ENCODE data around the gene TNFRSF13B. TPM values are rescaled to one million over a fixed set of nuclear protein-coding genes. Genes with fewer than 3 reads are reported as not detected.
"Not testable (repeated sequence)": the region's sequence is repeated elsewhere in the genome, so short reads cannot be mapped to it uniquely, and the experiment has no call there.

TNFRSF13B gene
- polyA plus RNA-seq, 1 of the 3 experiments (the other 2 are of a cell fraction), result not detected

DNA sequence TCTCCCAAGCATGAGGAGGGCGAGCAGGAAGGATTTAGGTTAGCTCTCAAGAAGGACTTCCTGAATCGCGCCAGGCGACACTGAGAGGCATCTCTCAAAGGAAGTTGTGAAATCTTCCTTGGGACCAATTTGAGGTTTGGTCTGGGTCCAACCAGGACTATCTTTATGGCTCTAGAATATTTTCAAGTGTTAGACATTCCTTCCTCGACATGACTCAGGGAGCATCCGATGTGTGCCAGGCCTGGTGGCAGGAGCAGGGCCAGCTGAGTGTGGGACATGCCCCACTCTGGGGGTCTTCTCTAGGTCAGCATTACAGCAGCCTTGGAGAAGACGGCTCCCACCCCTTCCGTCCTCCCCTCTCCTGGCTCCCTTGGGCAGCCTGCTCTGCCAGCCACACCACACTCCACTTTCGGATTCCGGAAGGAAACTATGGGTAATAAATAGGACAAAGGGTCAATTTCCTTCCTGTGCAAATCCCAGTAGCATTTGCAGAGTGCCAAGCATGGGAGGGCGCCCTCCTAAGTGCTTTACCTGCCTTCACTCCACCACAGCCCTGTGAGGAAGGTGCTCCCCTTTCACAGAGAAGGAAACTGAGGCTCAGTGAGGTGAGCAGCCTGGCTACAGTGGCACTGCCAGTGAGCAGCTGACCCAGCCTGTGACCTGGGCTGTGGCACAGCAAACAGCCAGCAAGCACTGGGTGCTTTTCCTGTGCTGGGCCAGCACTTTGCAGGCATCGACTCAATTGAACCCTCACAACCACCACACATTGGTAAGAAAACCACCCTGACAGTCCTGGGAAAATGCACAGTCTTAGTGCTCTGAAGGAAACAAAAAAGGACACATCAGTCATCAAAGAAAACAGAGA, 39.4 kb upstream of the TNFRSF13B start:
- DNase-seq; H3K4me1 ChIP-seq (ENCODE audit: control insufficient read depth in 1 of 2, insufficient read depth in 2 of 2, low read depth in 1 of 2, low read length in 1 of 2); H2AFZ ChIP-seq (ENCODE audit: low read depth); H3K4me2 ChIP-seq; POLR2A ChIA-PET; H3K9me3 ChIP-seq; H3K36me3 ChIP-seq (replicated peaks in 1 of 2; ENCODE audit: control insufficient read depth in 1 of 2, insufficient read depth in 2 of 2, low read length in 1 of 2); H3K27me3 ChIP-seq (ENCODE audit: insufficient read depth); H3K79me2 ChIP-seq (ENCODE audit: insufficient read depth); H3F3A ChIP-seq (replicated peaks; ENCODE audit: insufficient read depth); H4K20me1 ChIP-seq (ENCODE audit: insufficient read depth); CTCF ChIA-PET; H3K27ac ChIP-seq (ENCODE audit: low read depth in 2 of 2, low read length in 1 of 2); H3K9ac ChIP-seq; H3K4me3 ChIP-seq (ENCODE audit: low read depth in 2 of 2, low read length in 1 of 2); H3K9me2 ChIP-seq: not testable (repeated sequence)
- 7% methylated on average over 5 of the region's 12 CpGs for WGBS (ENCODE audit: low lambda C conversion rate)
- TF ChIP-seq JUND (IDR thresholded peaks at IDR 0.05) (0 out of 2 replicates have a peak, but pooled peaks have one; percentile 15), TCF12 (IDR thresholded peaks at IDR 0.05) (peak; percentile 25; the same call in 1 of the 2 replicates), NFIC (IDR thresholded peaks at IDR 0.05; ENCODE audit: borderline replicate concordance) (peak; percentile 35; the same call in 1 of the 2 replicates)

DNA sequence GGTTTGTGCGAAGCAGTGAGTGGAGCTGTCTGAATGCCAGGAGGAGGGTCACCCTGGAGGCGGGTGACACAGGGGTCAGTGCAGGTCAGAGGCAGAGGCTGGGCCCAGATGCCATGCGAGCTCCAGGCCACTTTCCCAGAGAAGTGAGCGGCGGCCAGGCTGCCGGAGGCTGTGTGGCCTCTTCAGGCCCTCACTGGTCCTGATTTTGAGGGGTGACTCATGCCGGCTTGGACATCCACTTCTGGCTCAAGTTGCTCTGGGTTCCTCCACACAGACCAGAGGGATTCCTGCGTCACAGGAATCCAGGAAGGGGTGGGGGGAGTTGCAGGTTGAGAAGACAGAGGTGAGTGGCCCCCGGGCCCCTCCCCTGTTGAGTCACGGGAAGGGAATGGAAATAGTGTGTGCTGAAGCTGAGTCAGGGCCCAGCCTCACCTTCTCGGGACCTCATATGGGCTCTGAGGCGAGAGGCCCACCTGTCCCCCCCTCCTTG, 38.7 kb upstream of the TNFRSF13B start:
- H2AFZ ChIP-seq (ENCODE audit: low read depth); H3K27me3 ChIP-seq (ENCODE audit: insufficient read depth); H4K20me1 ChIP-seq (ENCODE audit: insufficient read depth); H3K79me2 ChIP-seq (ENCODE audit: insufficient read depth); H3K9ac ChIP-seq; H3K4me1 ChIP-seq (ENCODE audit: control insufficient read depth in 1 of 2, insufficient read depth in 2 of 2, low read depth in 1 of 2, low read length in 1 of 2); H3F3A ChIP-seq (replicated peaks; ENCODE audit: insufficient read depth); CTCF ChIA-PET; DNase-seq; POLR2A ChIA-PET; H3K4me2 ChIP-seq; H3K9me2 ChIP-seq; H3K36me3 ChIP-seq (replicated peaks in 1 of 2; ENCODE audit: control insufficient read depth in 1 of 2, insufficient read depth in 2 of 2, low read length in 1 of 2); H3K27ac ChIP-seq (ENCODE audit: low read depth in 2 of 2, low read length in 1 of 2); H3K9me3 ChIP-seq; H3K4me3 ChIP-seq (ENCODE audit: low read depth in 2 of 2, low read length in 1 of 2): not testable (repeated sequence)
- TF ChIP-seq, protein P1, sequence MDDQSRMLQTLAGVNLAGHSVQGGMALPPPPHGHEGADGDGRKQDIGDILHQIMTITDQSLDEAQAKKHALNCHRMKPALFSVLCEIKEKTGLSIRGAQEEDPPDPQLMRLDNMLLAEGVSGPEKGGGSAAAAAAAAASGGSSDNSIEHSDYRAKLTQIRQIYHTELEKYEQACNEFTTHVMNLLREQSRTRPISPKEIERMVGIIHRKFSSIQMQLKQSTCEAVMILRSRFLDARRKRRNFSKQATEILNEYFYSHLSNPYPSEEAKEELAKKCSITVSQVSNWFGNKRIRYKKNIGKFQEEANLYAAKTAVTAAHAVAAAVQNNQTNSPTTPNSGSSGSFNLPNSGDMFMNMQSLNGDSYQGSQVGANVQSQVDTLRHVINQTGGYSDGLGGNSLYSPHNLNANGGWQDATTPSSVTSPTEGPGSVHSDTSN (IDR thresholded peaks at IDR 0.05), result 0 out of 2 replicates have a peak, but pooled peaks have one; percentile 6
- WGBS (ENCODE audit: low lambda C conversion rate), result 0% methylated on average over 1 of the region's 12 CpGs

DNA sequence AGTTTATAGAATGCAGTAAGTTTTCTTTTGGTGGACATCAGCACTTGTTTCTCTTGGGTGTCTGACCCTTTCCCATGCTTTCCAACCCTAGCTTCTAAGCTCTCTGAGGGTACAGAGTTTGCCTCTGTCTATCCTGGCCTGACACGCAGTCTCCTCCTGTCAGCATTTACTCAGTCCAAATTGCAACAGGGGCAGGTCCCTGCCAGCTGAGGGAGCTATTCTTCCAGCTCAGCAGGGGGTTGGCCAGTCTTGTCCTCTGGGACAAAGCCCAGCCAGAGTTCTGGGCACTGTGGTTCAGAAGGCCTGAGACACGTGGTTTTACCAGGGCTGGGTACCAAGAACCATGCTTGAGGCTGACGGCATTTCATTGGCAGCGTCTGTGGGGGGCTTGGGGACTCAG, 38.1 kb upstream of the TNFRSF13B start:
- H3K27me3 ChIP-seq (ENCODE audit: insufficient read depth); H3K4me2 ChIP-seq; H3K9ac ChIP-seq; H3K9me2 ChIP-seq; H3K4me1 ChIP-seq (ENCODE audit: control insufficient read depth in 1 of 2, insufficient read depth in 2 of 2, low read depth in 1 of 2, low read length in 1 of 2); DNase-seq; H2AFZ ChIP-seq (ENCODE audit: low read depth); CTCF ChIA-PET; H3F3A ChIP-seq (replicated peaks; ENCODE audit: insufficient read depth); H3K4me3 ChIP-seq (ENCODE audit: low read depth in 2 of 2, low read length in 1 of 2); H3K27ac ChIP-seq (ENCODE audit: low read depth in 2 of 2, low read length in 1 of 2); H4K20me1 ChIP-seq (ENCODE audit: insufficient read depth); H3K36me3 ChIP-seq (replicated peaks in 1 of 2; ENCODE audit: control insufficient read depth in 1 of 2, insufficient read depth in 2 of 2, low read length in 1 of 2); POLR2A ChIA-PET; H3K9me3 ChIP-seq; H3K79me2 ChIP-seq (ENCODE audit: insufficient read depth): not testable (repeated sequence)
- TF ChIP-seq, protein P2, sequence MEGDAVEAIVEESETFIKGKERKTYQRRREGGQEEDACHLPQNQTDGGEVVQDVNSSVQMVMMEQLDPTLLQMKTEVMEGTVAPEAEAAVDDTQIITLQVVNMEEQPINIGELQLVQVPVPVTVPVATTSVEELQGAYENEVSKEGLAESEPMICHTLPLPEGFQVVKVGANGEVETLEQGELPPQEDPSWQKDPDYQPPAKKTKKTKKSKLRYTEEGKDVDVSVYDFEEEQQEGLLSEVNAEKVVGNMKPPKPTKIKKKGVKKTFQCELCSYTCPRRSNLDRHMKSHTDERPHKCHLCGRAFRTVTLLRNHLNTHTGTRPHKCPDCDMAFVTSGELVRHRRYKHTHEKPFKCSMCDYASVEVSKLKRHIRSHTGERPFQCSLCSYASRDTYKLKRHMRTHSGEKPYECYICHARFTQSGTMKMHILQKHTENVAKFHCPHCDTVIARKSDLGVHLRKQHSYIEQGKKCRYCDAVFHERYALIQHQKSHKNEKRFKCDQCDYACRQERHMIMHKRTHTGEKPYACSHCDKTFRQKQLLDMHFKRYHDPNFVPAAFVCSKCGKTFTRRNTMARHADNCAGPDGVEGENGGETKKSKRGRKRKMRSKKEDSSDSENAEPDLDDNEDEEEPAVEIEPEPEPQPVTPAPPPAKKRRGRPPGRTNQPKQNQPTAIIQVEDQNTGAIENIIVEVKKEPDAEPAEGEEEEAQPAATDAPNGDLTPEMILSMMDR (IDR thresholded peaks at IDR 0.05), result peak; percentile 34
- WGBS (ENCODE audit: low lambda C conversion rate), result 57% methylated on average over 1 of the region's 4 CpGs

DNA sequence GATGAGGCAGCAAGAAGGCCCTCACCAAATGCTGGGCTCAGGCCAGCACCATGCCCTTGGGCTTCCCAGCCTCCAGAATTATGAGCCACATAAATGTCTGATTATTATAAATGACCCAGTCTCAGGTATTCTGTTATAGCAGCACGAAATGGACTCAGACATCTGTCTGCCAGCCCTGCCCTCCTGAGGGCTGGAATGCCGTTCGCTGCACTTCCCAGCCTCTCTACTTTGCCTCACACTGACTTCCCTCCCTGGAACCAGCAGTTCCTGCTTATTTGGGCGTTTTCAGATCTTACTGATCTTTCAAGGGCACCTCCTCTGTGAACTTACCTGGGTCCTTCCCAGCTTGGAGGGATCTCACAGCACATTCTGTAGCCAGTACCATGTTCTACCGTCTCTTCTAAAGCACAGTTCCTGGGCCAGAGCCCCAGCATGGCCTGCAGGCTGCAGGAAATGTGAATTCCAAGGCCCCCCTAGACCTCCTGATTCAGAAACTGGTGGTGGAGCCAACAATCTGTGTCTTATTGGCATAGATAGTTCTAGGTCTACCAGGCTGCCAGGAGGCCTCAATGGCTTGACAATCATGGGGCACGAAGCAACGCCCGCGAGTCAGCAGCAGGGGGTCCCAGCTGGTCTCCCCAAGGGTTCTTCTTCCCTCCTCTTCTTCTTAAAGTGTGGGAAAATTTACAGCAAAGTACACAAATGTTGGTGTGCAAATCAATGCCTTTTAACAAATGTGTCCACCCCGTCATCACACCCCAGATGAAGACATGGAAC, 36.9 kb upstream of the TNFRSF13B start:
- H3F3A ChIP-seq (replicated peaks; ENCODE audit: insufficient read depth); POLR2A ChIA-PET; H3K4me1 ChIP-seq (ENCODE audit: control insufficient read depth in 1 of 2, insufficient read depth in 2 of 2, low read depth in 1 of 2, low read length in 1 of 2); H3K9me2 ChIP-seq; H2AFZ ChIP-seq (ENCODE audit: low read depth); H3K4me3 ChIP-seq (ENCODE audit: low read depth in 2 of 2, low read length in 1 of 2); H4K20me1 ChIP-seq (ENCODE audit: insufficient read depth); H3K36me3 ChIP-seq (replicated peaks in 1 of 2; ENCODE audit: control insufficient read depth in 1 of 2, insufficient read depth in 2 of 2, low read length in 1 of 2); DNase-seq; H3K79me2 ChIP-seq (ENCODE audit: insufficient read depth); H3K9ac ChIP-seq; H3K27me3 ChIP-seq (ENCODE audit: insufficient read depth); H3K9me3 ChIP-seq; H3K4me2 ChIP-seq; H3K27ac ChIP-seq (ENCODE audit: low read depth in 2 of 2, low read length in 1 of 2): not testable (repeated sequence)
- CTCF ChIA-PET, result interaction anchor here (0.7 kb wide), 1 partner anchor 178 kb away, joined by 3 read pairs; no protein-coding TSS in a partner anchor
- WGBS (ENCODE audit: low lambda C conversion rate), result 92% methylated on average over 9 of the region's 10 CpGs

DNA sequence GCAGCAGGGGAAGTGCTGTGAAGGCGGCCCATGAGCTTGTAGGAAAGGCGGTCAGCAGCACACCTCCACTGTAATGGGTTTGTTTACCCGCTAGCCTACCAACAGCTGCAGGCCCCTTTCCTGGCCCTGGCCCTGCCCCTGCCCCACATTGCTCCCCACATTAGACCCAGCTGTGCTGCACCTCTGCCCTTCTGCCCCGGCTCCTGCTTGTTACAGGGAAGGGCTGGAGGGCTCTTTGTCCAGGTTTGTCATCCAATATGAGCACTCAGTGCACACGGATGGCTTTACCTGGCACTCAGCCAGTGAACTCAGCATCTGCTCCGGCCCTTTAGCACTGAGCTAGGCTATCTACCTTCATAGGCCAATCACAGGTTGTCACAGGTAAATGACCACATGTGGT, 36.0 kb upstream of the TNFRSF13B start:
- H3F3A ChIP-seq (replicated peaks; ENCODE audit: insufficient read depth); DNase-seq; H3K27ac ChIP-seq (ENCODE audit: low read depth in 2 of 2, low read length in 1 of 2); H3K4me3 ChIP-seq (ENCODE audit: low read depth in 2 of 2, low read length in 1 of 2); H3K4me2 ChIP-seq; H2AFZ ChIP-seq (ENCODE audit: low read depth); H4K20me1 ChIP-seq (ENCODE audit: insufficient read depth); POLR2A ChIA-PET; H3K36me3 ChIP-seq (replicated peaks in 1 of 2; ENCODE audit: control insufficient read depth in 1 of 2, insufficient read depth in 2 of 2, low read length in 1 of 2); CTCF ChIA-PET; H3K79me2 ChIP-seq (ENCODE audit: insufficient read depth); H3K27me3 ChIP-seq (ENCODE audit: insufficient read depth); H3K9ac ChIP-seq; H3K4me1 ChIP-seq (ENCODE audit: control insufficient read depth in 1 of 2, insufficient read depth in 2 of 2, low read depth in 1 of 2, low read length in 1 of 2); H3K9me2 ChIP-seq; H3K9me3 ChIP-seq: not testable (repeated sequence)
- WGBS (ENCODE audit: low lambda C conversion rate), result no CpG with 5 or more reads among the region's 6 CpGs
